Medulla oblongata (tissue), 1 donor: Measurements from ENCODE around the gene EFCAB13.
"Not testable (repeated sequence)": the region's sequence is repeated elsewhere in the genome, so short reads cannot be mapped to it uniquely, and the experiment has no call there.

Source experiments
- DNase-seq: peaks from one replicate; pipeline ENCODE4 v3.0.0-alpha.2; 2015; ENCODE audit errors: extremely low spot score

EFCAB13 gene

DNA sequence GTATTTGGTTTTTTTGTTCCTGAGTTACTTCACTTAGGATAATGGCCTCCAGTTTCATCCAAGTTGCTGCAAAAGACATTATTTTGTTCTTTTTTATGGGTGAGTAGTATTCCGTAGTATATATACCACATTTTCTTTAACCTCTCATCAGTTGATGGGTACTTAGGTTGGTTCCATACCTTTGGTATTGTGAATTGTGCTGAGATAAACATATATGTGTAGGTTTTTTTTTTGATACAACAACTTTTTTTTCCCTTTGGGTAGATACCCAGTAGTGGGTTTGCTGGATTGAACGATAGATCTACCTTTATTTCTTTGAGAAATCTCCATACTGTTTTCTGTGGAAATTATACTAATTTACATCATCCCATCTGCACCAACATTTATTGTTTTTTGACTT is 6.8 kb downstream of the EFCAB13 start:
- no peak for DNase-seq

GRCh38 chr17:47332287-47332686 is 8.5 kb downstream of the EFCAB13 start:
- DNase-seq = no peak

DNA sequence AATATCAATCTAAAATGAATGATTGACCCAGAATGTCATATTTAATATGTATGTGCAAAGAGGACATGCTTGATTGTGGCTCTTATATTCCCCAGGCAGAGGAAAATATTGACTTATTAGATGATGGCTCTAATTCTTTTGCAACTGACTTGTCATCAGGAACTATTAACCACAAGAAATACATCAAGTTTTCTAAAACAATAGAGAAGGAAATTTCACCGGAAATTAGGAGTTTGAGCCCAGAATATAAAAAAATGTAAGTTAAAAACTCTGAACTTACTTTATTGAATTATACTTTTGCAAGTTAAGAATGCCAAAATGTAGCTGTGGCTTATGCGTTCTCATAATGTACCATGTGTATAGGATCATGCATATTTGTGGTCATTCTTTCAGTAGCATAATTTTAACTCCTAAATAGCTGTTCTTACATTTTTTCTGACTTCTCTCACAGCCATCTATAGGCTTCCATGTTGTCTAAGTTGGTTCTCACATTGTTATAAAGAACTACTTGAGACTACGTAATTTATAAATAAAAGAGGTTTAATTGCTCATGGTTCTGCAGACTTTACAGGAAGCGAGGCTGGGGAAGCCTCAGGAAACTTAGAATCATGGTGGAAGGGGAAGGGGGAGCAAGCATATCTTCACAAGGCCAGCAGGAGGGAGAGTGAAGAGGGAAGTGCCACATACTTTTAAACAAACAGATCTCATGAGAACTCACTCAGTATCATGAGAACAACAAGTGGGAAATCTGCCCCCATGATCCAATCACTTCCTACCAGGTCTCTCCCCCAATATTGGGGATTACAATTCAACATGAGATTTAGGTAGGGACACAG is 11.6 kb downstream of the EFCAB13 start:
- no peak for DNase-seq

- no peak for DNase-seq
Observed at GRCh38 chr17:47338026-47338425, 14.3 kb downstream of the EFCAB13 start.

- no peak for DNase-seq
Observed at GRCh38 chr17:47352848-47353247, 29.1 kb downstream of the EFCAB13 start.

DNA sequence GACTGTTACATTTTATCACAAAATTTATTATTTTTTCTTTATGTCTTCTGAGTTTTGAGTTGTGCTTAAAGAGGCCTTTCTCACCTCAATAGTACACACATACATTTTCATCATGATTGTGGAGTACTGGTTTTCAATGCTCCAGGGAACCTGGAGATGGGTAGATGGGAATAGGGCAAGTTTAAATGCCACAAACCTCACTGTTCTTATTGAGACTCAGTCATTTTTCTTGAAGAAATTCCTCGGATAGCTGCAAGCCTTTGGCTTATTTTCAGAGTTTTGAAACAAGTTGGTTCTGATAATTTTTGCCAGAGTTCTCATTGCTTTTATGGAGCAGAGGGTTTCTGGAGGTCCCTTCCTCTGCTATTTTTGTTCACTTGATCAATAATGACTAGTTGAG is 34.9 kb downstream of the EFCAB13 start:
- no peak for DNase-seq

DNA sequence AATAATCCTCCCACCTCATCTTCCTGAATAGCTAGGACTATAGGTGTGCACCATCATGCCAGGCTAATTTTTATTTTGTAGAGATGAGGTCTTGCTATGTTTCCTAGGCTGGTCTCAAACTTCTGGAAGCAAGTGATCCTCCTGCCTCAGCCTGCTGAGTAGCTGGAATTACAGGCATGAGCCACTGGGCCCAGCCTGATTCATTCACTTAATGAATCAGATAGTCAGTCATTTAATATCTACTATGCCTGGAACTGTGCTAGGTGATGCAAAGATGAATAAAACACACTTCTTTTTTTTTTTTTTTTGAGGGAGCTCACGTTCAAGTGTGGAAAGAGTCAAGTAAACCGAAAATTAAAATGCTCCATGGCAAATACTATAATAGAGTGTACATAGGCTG is 39.4 kb downstream of the EFCAB13 start:
- no peak for DNase-seq

DNA sequence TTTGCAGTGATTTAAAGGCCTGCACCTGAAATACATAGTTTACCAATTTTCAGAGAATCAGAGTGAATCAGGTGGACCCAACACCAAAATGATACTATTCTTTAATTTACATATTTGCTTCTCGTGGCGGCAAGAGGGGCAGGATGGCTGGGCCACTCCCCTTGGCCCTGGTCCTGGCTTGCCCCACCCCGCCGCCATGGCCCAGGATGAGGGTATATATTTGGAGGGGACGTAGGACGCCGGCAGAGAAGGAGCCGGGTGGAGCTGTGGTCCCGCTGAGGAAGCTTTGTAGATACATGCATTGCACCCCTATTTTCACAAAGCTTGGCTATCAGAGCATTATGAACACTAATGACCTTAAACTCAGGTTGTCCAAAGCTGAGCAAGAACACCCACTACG is 43.5 kb downstream of the EFCAB13 start:
- no peak for DNase-seq

DNA sequence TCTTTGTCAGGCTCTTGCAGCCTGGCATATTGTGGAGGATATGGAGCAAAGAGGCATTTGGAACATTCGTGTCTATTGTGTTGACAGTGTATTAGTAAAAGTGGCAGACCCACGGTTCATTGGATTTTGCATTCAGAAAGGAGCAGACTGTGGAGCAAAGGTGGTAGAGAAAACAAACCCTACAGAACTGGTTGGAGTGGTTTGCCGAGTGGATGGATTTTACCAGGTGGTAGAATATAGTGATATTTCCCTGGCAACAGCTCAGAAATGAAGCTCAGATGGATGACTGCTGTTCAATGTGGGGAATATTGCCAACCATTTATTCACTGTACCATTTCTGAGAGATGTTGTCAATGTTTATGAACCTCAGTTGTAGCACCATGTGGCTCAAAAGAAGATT is 44.5 kb downstream of the EFCAB13 start:
- DNase-seq = no peak

DNA sequence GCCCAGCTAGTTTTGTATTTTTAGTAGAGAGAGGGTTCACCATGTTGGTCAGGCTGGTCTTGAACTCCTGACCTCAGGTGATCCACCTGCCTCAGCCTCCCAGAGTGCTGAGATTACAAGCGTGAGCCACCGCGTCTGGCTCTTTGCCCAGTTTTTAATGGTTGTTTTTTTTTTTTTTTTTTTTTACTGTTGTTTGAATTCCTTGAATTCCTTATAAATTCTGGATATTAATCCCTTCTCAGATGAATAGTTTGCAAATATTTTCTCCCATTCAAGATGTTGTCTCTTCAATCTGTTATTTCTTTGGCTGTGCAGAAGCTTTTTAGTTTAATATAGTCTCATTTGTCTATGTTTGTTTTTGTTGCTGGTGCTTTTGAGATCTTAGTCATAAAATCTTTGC is 47.1 kb downstream of the EFCAB13 start:
- not testable (repeated sequence) for DNase-seq

- no peak for DNase-seq
Observed at GRCh38 chr17:47373002-47373401, 49.2 kb downstream of the EFCAB13 start.

- no peak for DNase-seq
Observed at GRCh38 chr17:47376247-47376646, 52.5 kb downstream of the EFCAB13 start.

DNA sequence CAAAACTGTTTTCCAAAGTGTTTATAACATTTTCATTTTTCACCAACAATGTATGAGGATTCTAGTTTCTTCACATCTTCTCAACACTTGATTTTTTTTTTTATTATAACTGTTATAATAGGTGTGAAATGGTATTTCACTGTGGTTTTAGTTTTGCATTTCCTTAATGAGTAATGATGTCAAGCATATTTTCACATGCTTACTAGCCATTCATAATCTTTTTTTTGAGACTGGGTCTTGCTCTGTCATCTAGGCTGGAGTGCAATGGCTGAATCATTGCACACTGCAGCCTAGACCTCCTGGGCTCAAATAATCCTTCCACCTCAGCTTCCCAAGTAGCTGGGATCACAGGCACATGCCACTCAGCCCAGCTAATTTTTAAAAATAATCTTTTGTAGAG is 65.1 kb downstream of the EFCAB13 start:
- no peak for DNase-seq

GRCh38 chr17:47397532-47398128 is 73.9 kb downstream of the EFCAB13 start:
- not testable (repeated sequence) for DNase-seq

DNA sequence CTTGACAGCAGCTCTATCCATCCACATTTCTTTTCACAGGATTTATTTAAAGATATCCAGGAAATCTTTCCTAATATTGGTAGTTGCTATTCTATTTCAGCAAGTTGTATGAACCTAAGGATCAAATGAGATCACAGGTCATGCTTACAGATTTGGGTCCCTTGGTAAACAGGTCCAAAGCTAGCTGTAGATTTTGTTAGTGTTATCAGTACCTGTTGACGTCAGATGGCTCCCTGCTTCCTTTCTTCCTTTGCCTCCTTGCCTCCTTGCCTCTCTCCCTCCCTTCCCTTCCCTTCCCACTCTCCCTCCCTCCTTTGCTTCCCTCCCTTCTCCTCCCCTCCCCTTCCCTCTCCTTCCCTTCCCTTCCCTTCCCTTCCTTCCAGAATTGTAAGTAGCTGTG is 76.6 kb downstream of the EFCAB13 start:
- no peak for DNase-seq

GRCh38 chr17:47401100-47401499 is 77.3 kb downstream of the EFCAB13 start:
- no peak for DNase-seq

- no peak for DNase-seq
Observed at GRCh38 chr17:47404006-47404405, 80.3 kb downstream of the EFCAB13 start.

- no peak for DNase-seq
Observed at GRCh38 chr17:47404875-47405274, 81.1 kb downstream of the EFCAB13 start.

- no peak for DNase-seq
Observed at GRCh38 chr17:47413872-47414271, 90.1 kb downstream of the EFCAB13 start.

GRCh38 chr17:47414612-47415011 is 90.9 kb downstream of the EFCAB13 start:
- no peak for DNase-seq

DNA sequence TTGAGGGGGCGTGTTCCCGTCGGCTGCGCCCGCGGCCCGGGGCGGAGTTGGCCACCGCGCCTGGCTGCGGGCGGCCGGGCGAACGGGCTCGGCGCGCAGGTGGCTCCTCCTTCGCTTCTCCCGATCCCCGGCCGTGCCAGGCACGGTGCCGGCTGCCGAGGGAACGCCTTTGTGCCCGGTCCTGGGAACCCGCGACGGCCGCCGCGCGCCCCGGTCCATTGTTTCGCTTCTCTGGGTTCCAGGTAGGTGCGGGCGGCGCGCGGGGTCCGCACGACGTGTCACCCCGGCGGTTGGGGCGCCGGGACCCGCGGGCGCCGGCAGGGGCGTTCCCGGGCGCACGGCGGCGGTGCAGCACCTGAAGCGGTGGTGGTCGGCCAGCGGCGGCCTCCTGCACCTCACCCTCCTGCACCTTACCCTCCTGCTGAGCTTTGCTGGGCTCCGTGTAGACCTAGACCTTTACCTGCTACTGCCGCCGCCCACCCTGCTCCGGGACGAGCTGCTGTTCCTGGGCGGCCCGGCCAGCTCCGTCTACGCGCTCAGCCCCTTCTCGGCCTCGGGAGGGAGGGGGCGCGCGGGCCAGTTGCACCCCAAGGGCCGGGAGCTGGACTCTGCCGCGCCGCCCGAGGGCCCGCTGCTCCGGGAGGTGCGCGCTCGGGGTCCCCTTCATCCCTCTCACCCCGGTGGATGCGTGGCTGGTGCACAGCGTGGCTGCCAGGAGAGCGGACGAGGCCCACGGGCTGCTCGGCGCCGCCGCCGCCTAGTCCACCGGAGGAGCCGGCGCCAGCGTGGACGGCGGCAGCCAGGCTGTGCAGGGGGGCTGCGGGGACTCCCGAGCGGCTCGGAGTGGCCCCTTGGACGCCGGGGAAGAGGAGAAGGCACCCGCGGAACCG is 99.9 kb downstream of the EFCAB13 start:
- DNase-seq = no peak

GRCh38 chr17:47425233-47425632 is 101.5 kb downstream of the EFCAB13 start:
- not testable (repeated sequence) for DNase-seq
